Fibroblast of peridontal ligament (primary cell): Measurements from ENCODE around the gene EPX.

ENCODE experiments used
- DNase-seq: peaks from one replicate; pipeline ENCODE4 v3.0.0-alpha.2; 2010; ENCODE audit errors: extremely low read depth

Gene EPX

GRCh38 chr17:58227733-58228132, 35.2 kb downstream of the EPX start:
- no peak for DNase-seq

- no peak for DNase-seq
These were observed 36.2 kb downstream of the EPX start for GRCh38 chr17:58228679-58229078.

DNA sequence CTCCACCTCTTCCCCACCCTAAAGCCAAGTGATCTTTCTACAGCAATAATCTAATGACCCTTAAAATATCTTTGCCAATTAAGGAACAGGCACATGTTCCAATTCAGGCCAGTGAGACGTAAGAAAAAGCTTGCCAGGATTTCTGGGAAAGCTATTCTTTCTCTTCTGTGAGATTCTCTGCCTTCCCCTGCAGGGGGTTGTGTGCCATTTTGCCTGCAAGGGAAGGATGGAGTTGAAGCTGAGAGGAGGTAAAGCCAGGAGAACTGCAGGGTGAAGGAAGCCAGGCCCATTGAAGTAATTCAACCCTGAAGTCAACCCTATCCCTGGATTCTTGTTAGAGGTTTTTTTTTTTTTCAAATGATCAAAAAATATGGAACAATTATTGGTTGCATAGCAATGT, 36.9 kb downstream of the EPX start:
- no peak for DNase-seq

- no peak for DNase-seq
These were observed 37.4 kb downstream of the EPX start for GRCh38 chr17:58229881-58230280.

- peak; percentile 63 for DNase-seq
These were observed 39.1 kb downstream of the EPX start for GRCh38 chr17:58231641-58232040.

DNA sequence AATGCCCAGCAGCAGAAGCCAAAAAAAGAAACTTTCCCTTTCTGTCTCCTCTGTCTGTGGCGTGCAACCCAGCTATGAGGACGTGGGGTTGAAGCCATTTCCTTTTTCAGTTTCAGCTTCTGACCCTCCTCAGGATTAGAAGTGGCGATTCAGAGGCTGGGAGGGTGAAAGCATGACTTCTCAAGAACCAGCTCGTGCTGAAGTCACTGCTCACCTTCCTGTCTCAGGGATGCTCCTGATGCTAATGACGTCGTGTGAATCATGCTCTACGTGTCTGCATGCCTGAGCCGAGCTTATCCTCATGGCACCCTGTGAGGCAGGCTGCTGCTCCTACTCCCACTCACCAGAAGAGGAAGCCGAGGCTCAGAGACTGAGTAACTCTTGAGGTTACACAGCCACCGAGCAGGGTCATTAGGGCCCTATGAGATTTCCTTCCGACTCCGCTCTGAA, 40.2 kb downstream of the EPX start:
- DNase-seq: peak; percentile 28

DNA sequence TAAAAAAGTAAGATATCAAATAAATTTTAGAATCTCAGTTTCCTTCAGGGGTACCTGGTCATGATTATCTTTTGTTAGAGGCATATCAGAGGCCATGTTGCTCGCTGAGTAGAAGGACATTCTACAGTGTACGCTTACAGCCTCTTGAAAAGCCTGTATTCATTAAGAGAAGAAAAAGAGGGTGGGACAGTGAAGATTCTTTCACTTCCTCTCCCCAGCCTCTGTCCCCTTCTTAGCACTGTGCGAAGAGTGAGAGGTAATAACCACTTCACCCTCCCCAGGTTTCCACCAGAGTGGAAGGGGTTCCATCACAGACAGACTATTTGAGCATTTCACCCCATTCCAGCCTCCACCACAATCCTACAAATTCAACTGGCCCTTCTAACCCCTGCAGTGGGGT, 41.0 kb downstream of the EPX start:
- DNase-seq: no peak

DNA sequence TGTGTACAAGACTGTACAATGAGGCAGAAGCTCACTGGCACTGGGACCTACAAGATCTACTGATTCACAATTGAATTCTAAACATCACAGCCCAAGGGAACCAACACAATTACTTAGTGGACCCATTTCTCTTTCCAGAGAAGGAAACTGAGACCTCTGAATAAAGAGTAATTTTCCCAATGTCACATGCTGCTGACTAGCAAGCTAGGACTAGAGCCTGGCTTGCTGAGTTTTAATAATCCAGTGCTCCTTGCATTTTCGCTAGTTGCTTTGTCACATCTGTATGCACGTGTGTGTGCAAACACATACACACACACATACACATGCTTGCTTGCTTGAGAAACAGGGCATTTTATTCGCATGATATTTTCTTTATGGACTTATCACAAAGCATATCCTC, 42.0 kb downstream of the EPX start:
- DNase-seq: no peak

GRCh38 chr17:58235821-58236220, 43.3 kb downstream of the EPX start:
- DNase-seq: no peak

GRCh38 chr17:58236394-58236793, 43.9 kb downstream of the EPX start:
- no peak for DNase-seq

DNA sequence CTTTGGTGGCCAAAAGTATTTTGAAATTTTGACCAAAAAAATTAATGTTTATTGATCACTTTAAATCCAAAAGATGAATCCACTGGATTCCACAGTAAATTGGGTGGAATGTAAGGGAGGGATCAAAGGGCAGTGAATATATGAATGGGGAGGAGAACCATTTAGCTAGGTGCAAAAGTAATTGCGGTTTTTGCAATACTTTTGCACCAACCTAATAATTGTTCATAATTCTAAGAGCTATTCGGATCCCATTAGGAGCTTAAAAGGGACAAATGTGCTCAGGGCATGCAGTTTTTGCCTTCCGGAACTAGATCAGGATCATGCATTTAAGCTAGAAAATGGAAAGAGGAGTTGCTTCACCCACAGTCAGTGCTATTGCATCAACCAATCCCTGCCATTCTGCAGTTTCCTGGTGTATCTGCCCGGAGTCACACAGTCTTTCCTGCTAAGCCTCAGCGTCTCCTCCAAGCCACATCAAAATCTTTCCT, 45.7 kb downstream of the EPX start, which contains the start of gene LPO:
Gene LPO (plus strand): TSS at position 438 of the 488 bp plus-strand sequence. CDS start 4,396 bp downstream, outside the sequence.
- DNase-seq: no peak

GRCh38 chr17:58239987-58240386, 47.5 kb downstream of the EPX start:
- DNase-seq: no peak

- no peak for DNase-seq
These were observed 49.8 kb downstream of the EPX start for GRCh38 chr17:58242171-58242784.

DNA sequence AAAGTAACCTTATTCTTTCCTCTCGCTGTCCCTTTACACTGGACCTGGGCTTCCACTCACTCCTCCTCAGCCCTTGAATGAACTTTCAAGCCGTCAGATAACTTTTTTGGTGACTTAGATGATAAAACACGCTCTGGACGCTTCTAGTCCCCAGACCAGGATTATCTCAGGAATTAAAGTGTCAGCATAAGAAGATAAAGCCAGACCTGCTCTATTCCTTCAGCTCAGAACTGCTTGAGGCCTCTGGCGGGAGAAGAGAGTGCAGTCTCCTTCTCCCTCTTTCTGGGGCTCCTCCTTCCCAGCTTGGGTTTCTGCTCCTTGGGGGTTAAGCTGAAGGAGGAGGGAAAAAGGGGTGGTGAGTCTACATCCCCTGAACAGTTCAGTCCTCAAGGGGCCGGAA, 52.4 kb downstream of the EPX start:
- DNase-seq: no peak

- no peak for DNase-seq
These were observed 53.0 kb downstream of the EPX start for GRCh38 chr17:58245428-58246103.

DNA sequence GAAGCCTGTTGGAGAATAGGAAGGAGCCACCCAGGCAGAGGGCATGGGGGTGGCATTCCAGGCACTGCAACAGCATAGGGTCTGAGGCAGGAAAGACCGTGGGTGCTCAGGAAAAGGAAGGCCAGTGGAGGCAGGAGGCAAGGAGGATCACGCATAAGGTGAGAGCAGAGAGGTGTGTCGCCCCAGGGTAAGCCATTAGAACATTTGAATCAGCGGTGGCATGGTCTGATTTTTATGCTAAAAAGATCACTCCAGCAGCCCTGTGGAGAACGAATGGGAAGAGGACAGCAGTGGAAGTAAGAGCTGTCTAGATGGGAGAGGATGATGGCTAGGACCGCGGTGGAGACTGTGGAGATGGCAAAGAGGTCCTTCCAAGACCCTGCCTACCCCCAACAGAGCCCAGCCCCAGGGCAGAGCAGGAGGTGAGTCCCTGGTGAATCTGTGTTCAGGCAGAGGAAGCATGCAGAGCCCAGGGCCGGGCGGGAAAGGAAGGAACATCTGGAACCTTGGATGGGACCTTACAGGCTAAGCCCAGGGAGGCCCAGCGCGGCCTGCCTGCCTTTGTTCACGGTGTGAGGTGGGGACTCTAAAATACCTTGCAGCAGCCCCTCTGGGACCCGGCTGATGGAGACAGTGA, 53.7 kb downstream of the EPX start:
- DNase-seq: no peak

DNA sequence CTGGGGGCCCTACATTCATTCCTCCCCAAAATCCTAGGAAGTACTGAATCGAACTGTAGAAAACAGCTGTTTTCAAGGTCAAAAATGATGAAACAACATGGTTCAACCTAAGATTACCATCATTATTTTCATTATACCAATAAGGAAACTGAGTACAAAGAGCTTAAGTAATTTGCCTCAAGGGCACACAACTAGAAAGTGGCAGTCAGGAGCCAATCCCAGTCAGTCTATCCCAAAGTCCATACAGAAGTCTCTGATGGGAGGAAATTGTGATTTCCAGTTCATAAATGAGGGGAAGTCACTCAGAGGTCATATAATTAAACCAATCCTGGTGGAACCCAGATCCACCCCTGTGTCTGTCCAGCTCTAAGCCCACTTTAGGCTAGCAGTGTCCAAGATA, 54.3 kb downstream of the EPX start:
- DNase-seq: no peak

DNA sequence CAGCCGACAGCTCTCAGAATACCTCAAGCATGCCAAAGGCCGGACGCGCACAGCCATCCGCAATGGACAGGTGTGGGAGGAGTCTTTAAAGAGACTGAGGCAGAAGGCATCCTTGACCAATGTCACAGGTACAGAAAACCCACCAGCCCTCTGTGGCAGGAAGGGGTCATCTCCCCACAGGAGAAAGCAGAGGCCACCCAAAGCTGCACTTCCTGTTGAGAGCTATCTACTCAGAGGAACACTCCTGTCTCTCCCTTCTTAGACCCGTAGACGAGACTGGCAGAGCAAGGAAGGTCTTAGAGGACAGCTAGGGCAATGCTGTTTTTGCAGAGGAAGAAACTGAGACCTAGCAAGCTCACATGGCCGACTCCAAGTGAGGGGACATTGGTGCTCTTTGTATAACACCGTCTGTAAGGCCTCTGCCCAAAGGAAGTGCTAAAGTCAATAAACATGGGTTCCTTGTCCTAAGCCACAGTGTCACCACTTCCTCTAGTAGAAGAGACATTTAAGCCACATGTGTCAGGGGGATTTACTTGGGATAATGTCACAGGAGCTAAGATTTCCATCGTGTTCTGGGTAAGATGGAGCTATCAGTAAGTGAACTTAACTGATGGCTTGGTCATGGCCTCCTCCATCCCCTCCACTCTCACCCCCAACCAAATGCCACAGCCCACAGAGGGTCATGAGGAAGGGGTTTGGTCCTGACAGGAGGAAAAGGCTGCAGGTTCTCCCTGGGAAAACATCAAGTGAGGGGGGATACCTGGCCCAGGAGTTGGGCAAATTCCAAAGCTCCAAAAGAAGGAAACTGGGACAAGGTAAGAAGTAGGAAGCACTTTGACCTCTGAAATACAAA, 55.2 kb downstream of the EPX start:
- DNase-seq: no peak

DNA sequence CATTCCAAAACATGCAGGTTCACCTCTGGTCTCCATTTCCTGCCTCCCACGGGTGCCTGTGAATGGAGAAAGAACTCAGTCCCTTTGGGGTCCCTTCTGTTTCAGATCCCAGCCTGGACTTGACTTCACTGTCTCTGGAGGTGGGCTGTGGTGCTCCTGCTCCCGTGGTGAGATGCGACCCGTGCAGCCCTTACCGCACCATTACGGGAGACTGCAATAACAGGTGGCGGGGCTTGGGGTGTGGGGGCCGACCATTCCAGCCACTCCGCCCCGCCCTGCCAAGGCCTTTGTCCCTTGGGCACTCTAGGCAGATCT, 56.4 kb downstream of the EPX start:
- DNase-seq: no peak

- peak; percentile 38 for DNase-seq
These were observed 57.0 kb downstream of the EPX start for GRCh38 chr17:58249270-58250133.

DNA sequence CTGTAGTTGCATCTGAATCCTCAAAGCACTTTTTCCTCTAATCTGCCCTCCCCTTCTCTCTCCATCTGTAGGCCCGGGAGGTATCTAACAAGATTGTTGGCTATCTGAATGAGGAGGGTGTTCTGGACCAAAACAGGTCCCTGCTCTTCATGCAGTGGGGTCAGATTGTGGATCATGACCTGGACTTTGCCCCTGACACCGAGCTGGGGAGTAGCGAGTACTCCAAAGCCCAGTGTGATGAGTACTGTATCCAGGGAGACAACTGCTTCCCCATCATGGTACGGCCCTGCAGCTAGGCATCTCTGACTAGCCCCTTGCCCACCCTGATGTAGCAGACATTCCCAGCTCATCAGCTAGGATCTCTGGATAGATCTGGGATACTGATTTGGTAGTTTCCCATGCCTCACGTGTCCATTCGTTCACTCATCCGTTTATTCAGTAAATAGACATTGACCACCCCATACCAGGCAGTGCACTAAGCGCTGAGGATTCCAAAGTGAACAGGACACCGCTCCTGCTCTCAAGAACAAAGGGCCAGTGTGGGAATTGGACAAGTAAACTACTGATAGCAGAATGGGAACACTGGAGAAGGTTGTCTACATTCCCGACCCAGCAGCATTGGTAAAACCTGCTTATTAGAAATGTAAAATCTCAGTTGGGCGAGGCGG, 58.0 kb downstream of the EPX start:
- no peak for DNase-seq
